ENCODE data around the gene RAD50. TPM values are rescaled to one million over a fixed set of nuclear protein-coding genes. Genes with fewer than 3 reads are reported as not detected.

Gene RAD50
- polyA plus RNA-seq, 4 donors, result 6.8 to 32.8 (median 11.0) TPM

DNA sequence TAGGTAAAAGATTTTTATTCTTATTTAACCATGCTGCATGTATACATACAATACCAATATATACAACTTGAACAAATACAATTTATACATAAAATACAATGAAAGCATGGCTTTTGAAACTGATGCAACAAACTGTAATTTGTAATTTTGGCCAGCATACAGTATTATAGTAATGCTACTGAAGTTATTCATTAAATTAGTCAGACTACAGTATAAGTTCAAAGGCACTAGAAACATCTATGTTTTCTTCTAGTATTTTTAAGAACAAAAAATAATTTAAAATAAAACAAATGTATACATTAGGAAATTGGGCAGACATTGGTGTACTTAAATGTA lies 135.8 kb downstream of the RAD50 start:
- peaks cover 0 to 5% (median 0%) of the 10 kb centered on the region in 3 donors for H3K36me3 ChIP-seq (ENCODE audit: control insufficient read depth in 3 of 3, insufficient read depth in 2 of 3, low read depth in 1 of 3, low read length in 3 of 3)
- no peak overlapping the region for H3K4me3 ChIP-seq (ENCODE audit: low read depth in 1 of 3, low read length in 3 of 3)
- no peak for DNase-seq
- H3K27me3 ChIP-seq (ENCODE audit: control insufficient read depth in 3 of 3, insufficient read depth in 3 of 3, low read length in 3 of 3), result no peaks in the 10 kb centered on the region
- H3K9me3 ChIP-seq (ENCODE audit: control insufficient read depth in 2 of 2, insufficient read depth in 1 of 2, low read depth in 1 of 2, low read length in 1 of 2), result no peaks in the 10 kb centered on the region
- no peak for FAIRE-seq
- peaks cover 0 to 4% (median 0%) of the 10 kb centered on the region in 3 donors for H3K4me1 ChIP-seq (ENCODE audit: control insufficient read depth in 3 of 3, insufficient read depth in 2 of 3, low read depth in 1 of 3, low read length in 2 of 3)
- H3K27ac ChIP-seq (ENCODE audit: low read depth in 1 of 3, low read length in 2 of 3), result no peak overlapping the region

Other genes with a start within 250 kb of the RAD50 start
- gene SLC22A5, start 187.3 kb upstream of the RAD50 start, polyA plus RNA-seq, result 10 to 100 TPM in 3 of 4 donors, 1 to 10 TPM in 1; 9.4 to 37.8 (median 21.9) TPM
- gene IRF1, start 66.2 kb upstream of the RAD50 start, polyA plus RNA-seq, result 10 to 100 TPM; 51.7 to 80.5 (median 59.0) TPM
- under 1 TPM in 1 of 4 donors, not detected in 3; 0.43 TPM for gene IL5, start 13.5 kb upstream of the RAD50 start, polyA plus RNA-seq
- gene IL13, start 101.2 kb downstream of the RAD50 start, polyA plus RNA-seq, result under 1 TPM in 1 of 4 donors, not detected in 3; 0.54 TPM
- gene IL4, start 117.0 kb downstream of the RAD50 start, polyA plus RNA-seq, result not detected
- gene KIF3A, start 180.6 kb downstream of the RAD50 start, polyA plus RNA-seq, result 1 to 10 TPM in 3 of 4 donors, under 1 TPM in 1; 0.54 to 4.7 (median 2.7) TPM
- 1 to 10 TPM; 1.6 to 8.2 (median 5.0) TPM for gene CCNI2, start 190.4 kb downstream of the RAD50 start, polyA plus RNA-seq
- gene SEPTIN8, start 220.3 kb downstream of the RAD50 start, polyA plus RNA-seq, result 10 to 100 TPM; 14.6 to 38.8 (median 26.3) TPM

All from small intestine (tissue), 7 donors.